ENCODE measurements around the gene GNAI3.

Gene GNAI3

GRCh38 chr1:109548321-109549267 is at the start of gene GNAI3:
GNAI3 (plus strand) TSS chr1:109548615; CDS start chr1:109548721, 106 bp downstream.
- H3K27ac ChIP-seq (ENCODE audit: low read depth, low read length): peak within 1 kb of the TSS; percentile 94
- peak within 1 kb of the TSS; percentile 69 to 93 for H3K4me3 ChIP-seq (ENCODE audit: low read depth in 1 of 2, low read length in 2 of 2)
- H3K36me3 ChIP-seq (ENCODE audit: insufficient read depth, low read length): no peaks in the 10 kb centered on the region
- no peaks in the 10 kb centered on the region for H3K9me3 ChIP-seq (ENCODE audit: low read length)
- no peaks in the 10 kb centered on the region for H3K27me3 ChIP-seq (ENCODE audit: control insufficient read depth in 1 of 2, insufficient read depth in 2 of 2, low read length in 2 of 2)
- H3K4me1 ChIP-seq (ENCODE audit: insufficient read depth, low read length): peaks cover 24% of the 10 kb centered on the region
- H3K9ac ChIP-seq (ENCODE audit: low read length): peak within 1 kb of the TSS; percentile 97

GRCh38 chr1:109499081-109499480 is 49.3 kb upstream of the GNAI3 start:
- no peaks in the 10 kb centered on the region for H3K27me3 ChIP-seq (ENCODE audit: control insufficient read depth in 1 of 2, insufficient read depth in 2 of 2, low read length in 2 of 2)
- H3K4me3 ChIP-seq (ENCODE audit: low read depth in 1 of 2, low read length in 2 of 2): no peak overlapping the region
- H3K9ac ChIP-seq (ENCODE audit: low read length): no peak overlapping the region
- H3K36me3 ChIP-seq (ENCODE audit: insufficient read depth, low read length): peaks cover 24% of the 10 kb centered on the region
- no peak overlapping the region for H3K27ac ChIP-seq (ENCODE audit: low read depth, low read length)
- peaks cover 39% of the 10 kb centered on the region for H3K4me1 ChIP-seq (ENCODE audit: insufficient read depth, low read length)
- no peaks in the 10 kb centered on the region for H3K9me3 ChIP-seq (ENCODE audit: low read length)

DNA sequence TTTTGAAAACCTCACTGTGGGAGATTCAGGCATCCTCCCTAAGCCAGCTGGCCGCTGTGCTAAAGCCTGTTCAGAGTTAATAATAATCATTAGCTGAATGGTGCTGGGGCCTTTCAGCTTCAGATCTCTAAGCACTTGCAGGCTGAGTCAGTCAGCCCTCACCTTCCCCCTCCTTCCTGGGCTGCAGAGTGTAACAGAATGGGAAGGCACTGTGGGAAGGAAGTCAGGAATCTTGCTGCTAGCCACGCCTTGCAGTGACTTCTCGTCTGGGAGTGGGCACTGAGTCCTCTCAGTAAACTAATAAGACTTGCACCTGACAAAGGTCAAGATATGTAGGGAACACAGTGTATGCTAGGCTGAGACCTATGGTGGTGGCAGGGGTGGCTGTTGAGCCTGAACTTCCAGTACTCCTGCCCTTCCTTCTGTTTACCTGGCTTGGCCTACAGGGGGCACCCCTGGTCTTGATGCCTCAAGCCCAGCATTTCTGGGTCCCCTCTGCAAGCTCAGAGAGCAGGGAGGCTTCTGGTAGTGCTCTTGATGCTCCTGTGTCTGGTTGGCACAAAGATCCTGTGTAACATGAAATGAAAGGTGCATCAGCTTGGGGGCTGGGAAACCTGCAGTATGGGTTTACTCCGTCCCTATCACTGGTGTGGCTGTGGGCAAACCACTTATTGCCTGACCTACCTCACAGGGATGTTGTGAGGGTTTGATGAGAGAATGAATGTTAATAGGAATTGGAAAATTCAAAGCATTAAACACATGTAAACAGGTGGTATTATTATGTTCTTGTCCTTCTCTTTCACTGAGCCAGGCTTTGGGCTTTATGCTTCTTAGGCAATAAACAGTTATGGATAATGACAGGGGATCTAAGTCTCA is 48.5 kb upstream of the GNAI3 start:
- Histone ChIP-seq H3K4me3 (ENCODE audit: low read depth in 1 of 2, low read length in 2 of 2) (no peak overlapping the region), H3K36me3 (ENCODE audit: insufficient read depth, low read length) (peaks cover 24% of the 10 kb centered on the region), H3K27me3 (ENCODE audit: control insufficient read depth in 1 of 2, insufficient read depth in 2 of 2, low read length in 2 of 2) (no peaks in the 10 kb centered on the region), H3K9me3 (ENCODE audit: low read length) (no peaks in the 10 kb centered on the region), H3K9ac (ENCODE audit: low read length) (no peak overlapping the region), H3K4me1 (ENCODE audit: insufficient read depth, low read length) (peaks cover 34% of the 10 kb centered on the region), H3K27ac (ENCODE audit: low read depth, low read length) (no peak overlapping the region)

- H3K4me1 ChIP-seq (ENCODE audit: insufficient read depth, low read length): peaks cover 27% of the 10 kb centered on the region
- H3K4me3 ChIP-seq (ENCODE audit: low read depth in 1 of 2, low read length in 2 of 2): no peak overlapping the region
- peaks cover 20% of the 10 kb centered on the region for H3K36me3 ChIP-seq (ENCODE audit: insufficient read depth, low read length)
- no peaks in the 10 kb centered on the region for H3K9me3 ChIP-seq (ENCODE audit: low read length)
- H3K9ac ChIP-seq (ENCODE audit: low read length): no peak overlapping the region
- no peaks in the 10 kb centered on the region for H3K27me3 ChIP-seq (ENCODE audit: control insufficient read depth in 1 of 2, insufficient read depth in 2 of 2, low read length in 2 of 2)
- peak overlapping the region; percentile 35 for H3K27ac ChIP-seq (ENCODE audit: low read depth, low read length)
Observed at GRCh38 chr1:109500941-109501381, 47.5 kb upstream of the GNAI3 start.

DNA sequence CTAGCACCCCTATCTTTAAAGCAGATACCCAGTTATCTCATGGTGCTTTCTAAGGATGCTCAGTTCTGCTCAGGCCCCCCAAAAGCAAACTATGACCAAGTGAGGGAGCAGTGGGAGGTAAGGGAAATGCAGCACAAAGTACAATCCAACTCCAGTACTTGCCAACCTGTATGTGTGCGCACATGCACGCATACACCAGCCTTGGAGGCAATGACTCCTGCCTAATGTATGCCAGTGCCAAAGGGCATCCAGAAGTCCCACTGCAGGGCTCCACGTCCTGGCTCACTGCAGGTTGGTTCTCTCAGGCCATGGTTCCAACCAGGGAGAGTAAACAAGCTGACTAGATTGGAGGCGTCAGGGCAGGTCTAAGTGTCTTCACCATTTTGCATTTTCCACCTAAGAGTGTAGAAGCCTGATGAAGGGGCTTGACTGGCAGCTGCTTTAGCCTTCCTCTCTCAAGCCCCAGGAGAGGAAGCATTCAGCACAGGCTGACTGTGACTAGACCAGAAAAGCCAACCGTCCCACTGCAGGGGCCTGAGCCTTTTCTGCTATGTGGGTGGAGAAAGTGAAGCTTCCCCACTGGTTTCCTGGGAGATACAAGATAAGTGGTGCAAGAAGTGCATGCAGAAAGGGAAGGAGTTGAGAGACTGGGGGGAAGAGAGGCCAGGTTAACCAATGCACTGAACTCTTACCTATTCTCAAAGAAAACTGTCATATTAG is 46.6 kb upstream of the GNAI3 start:
- Histone ChIP-seq H3K9me3 (ENCODE audit: low read length) (no peaks in the 10 kb centered on the region), H3K9ac (ENCODE audit: low read length) (no peak overlapping the region), H3K4me3 (ENCODE audit: low read depth in 1 of 2, low read length in 2 of 2) (no peak overlapping the region), H3K27me3 (ENCODE audit: control insufficient read depth in 1 of 2, insufficient read depth in 2 of 2, low read length in 2 of 2) (no peaks in the 10 kb centered on the region), H3K36me3 (ENCODE audit: insufficient read depth, low read length) (peaks cover 11% of the 10 kb centered on the region), H3K27ac (ENCODE audit: low read depth, low read length) (no peak overlapping the region), H3K4me1 (ENCODE audit: insufficient read depth, low read length) (peaks cover 27% of the 10 kb centered on the region)

- Histone ChIP-seq H3K9ac (ENCODE audit: low read length) (no peak overlapping the region), H3K36me3 (ENCODE audit: insufficient read depth, low read length) (peaks cover 5% of the 10 kb centered on the region), H3K27ac (ENCODE audit: low read depth, low read length) (no peak overlapping the region), H3K4me1 (ENCODE audit: insufficient read depth, low read length) (peaks cover 27% of the 10 kb centered on the region), H3K9me3 (ENCODE audit: low read length) (no peaks in the 10 kb centered on the region), H3K27me3 (ENCODE audit: control insufficient read depth in 1 of 2, insufficient read depth in 2 of 2, low read length in 2 of 2) (no peaks in the 10 kb centered on the region), H3K4me3 (ENCODE audit: low read depth in 1 of 2, low read length in 2 of 2) (no peak overlapping the region)
Observed at GRCh38 chr1:109502364-109502851, 46.0 kb upstream of the GNAI3 start.

DNA sequence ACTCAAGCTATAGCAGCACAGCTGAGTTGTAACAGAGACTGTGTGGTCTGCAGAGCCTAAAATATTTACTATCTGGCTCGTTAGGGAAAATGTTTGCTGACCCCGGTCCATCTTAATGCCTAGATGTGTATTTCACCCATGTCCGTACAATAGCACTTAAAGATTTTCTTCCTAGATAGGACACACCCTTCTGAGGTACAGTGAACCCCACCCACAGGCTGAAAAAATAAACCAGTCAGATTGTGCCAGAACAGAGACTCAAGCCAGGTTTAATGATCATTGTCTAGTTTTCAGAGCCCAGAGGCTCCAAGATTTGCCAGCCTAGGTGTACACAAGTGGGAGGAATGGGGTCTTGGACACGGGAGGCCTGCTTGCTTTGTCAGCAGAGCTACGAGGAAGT is 44.5 kb upstream of the GNAI3 start:
- Histone ChIP-seq H3K27me3 (ENCODE audit: control insufficient read depth in 1 of 2, insufficient read depth in 2 of 2, low read length in 2 of 2) (no peaks in the 10 kb centered on the region), H3K27ac (ENCODE audit: low read depth, low read length) (no peak overlapping the region), H3K9ac (ENCODE audit: low read length) (no peak overlapping the region), H3K9me3 (ENCODE audit: low read length) (no peaks in the 10 kb centered on the region), H3K4me3 (ENCODE audit: low read depth in 1 of 2, low read length in 2 of 2) (no peak overlapping the region), H3K36me3 (ENCODE audit: insufficient read depth, low read length) (peaks cover 4% of the 10 kb centered on the region), H3K4me1 (ENCODE audit: insufficient read depth, low read length) (peaks cover 33% of the 10 kb centered on the region)

DNA sequence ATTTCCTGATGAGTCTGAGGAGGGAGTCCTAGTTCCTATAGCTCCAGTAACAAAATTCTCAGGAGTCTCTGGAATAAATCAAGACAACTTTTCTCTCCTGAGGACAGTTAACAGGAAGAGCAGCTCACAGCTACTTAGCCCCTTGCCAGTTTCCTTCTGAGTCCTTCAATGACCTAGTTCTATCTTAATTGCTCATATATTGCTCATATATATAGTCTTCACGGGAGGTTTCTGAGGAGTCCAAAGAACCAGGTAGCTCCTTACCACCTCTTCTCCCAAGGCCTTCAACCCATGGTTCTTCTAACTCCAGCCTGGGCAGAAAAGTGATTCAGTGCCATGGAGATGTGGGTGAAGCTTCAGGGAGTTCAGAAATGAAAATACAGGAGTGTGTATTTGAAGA is 43.4 kb upstream of the GNAI3 start:
- H3K36me3 ChIP-seq (ENCODE audit: insufficient read depth, low read length): peaks cover 4% of the 10 kb centered on the region
- H3K9me3 ChIP-seq (ENCODE audit: low read length): no peaks in the 10 kb centered on the region
- H3K4me3 ChIP-seq (ENCODE audit: low read depth in 1 of 2, low read length in 2 of 2): no peak overlapping the region
- H3K27me3 ChIP-seq (ENCODE audit: control insufficient read depth in 1 of 2, insufficient read depth in 2 of 2, low read length in 2 of 2): no peaks in the 10 kb centered on the region
- H3K4me1 ChIP-seq (ENCODE audit: insufficient read depth, low read length): peaks cover 32% of the 10 kb centered on the region
- H3K27ac ChIP-seq (ENCODE audit: low read depth, low read length): no peak overlapping the region
- H3K9ac ChIP-seq (ENCODE audit: low read length): no peak overlapping the region

- Histone ChIP-seq H3K9me3 (ENCODE audit: low read length) (no peaks in the 10 kb centered on the region), H3K4me1 (ENCODE audit: insufficient read depth, low read length) (peaks cover 17% of the 10 kb centered on the region), H3K9ac (ENCODE audit: low read length) (no peak overlapping the region), H3K4me3 (ENCODE audit: low read depth in 1 of 2, low read length in 2 of 2) (peak overlapping the region in 1 of 2 donors; percentile 79), H3K27me3 (ENCODE audit: control insufficient read depth in 1 of 2, insufficient read depth in 2 of 2, low read length in 2 of 2) (no peaks in the 10 kb centered on the region), H3K27ac (ENCODE audit: low read depth, low read length) (no peak overlapping the region), H3K36me3 (ENCODE audit: insufficient read depth, low read length) (peaks cover 4% of the 10 kb centered on the region)
Observed at GRCh38 chr1:109508001-109508872, 40.2 kb upstream of the GNAI3 start.

- peaks cover 17% of the 10 kb centered on the region for H3K4me1 ChIP-seq (ENCODE audit: insufficient read depth, low read length)
- no peaks in the 10 kb centered on the region for H3K27me3 ChIP-seq (ENCODE audit: control insufficient read depth in 1 of 2, insufficient read depth in 2 of 2, low read length in 2 of 2)
- H3K9me3 ChIP-seq (ENCODE audit: low read length): no peaks in the 10 kb centered on the region
- H3K4me3 ChIP-seq (ENCODE audit: low read depth in 1 of 2, low read length in 2 of 2): peak overlapping the region; percentile 73 to 79
- H3K27ac ChIP-seq (ENCODE audit: low read depth, low read length): peak overlapping the region; percentile 49
- H3K9ac ChIP-seq (ENCODE audit: low read length): peak overlapping the region; percentile 42
- H3K36me3 ChIP-seq (ENCODE audit: insufficient read depth, low read length): peaks cover 4% of the 10 kb centered on the region
Observed at GRCh38 chr1:109508873-109509175, 39.6 kb upstream of the GNAI3 start.
